22Rv1 (cell line): ENCODE data around the gene CD300A.

Experiments used
- H3K27ac ChIP-seq: fragments of 450-650 bp; 2 replicates; pipeline ENCODE4 v1.5.1; 2017
- CTCF ChIP-seq: fragments of 450-650 bp; IDR thresholded peaks from 2 replicates; pipeline ENCODE4 v1.5.1; 2017; ENCODE audit warnings: mild to moderate bottlenecking
- ZFX ChIP-seq: fragments of 450-650 bp; IDR thresholded peaks from 2 replicates; pipeline ENCODE4 v1.6.1; 2017; ENCODE audit warnings: antibody characterized with exemption, borderline replicate concordance

The CD300A gene

GRCh38 chr17:74452033-74452840 is 14.2 kb upstream of the CD300A start:
- no peak overlapping the region for H3K27ac ChIP-seq
- TF ChIP-seq CTCF = no peak
- no peak for TF ChIP-seq ZFX

- no peak overlapping the region for H3K27ac ChIP-seq
These were observed 13.4 kb upstream of the CD300A start for GRCh38 chr17:74452841-74453661.

GRCh38 chr17:74453665-74454196 is 12.7 kb upstream of the CD300A start:
- TF ChIP-seq ZFX (no peak), CTCF (no peak)
- H3K27ac ChIP-seq = no peak overlapping the region

More at GRCh38 chr17:74452841-74453661, 13.4 kb upstream of the CD300A start:
- TF ChIP-seq CTCF (no peak), ZFX (no peak)

- no peak overlapping the region for H3K27ac ChIP-seq
- no peak for TF ChIP-seq CTCF
These were observed 12.0 kb upstream of the CD300A start for GRCh38 chr17:74454197-74455024.

- no peak overlapping the region for H3K27ac ChIP-seq
These were observed 11.3 kb upstream of the CD300A start for GRCh38 chr17:74455025-74455545.

GRCh38 chr17:74455821-74456220 is 10.6 kb upstream of the CD300A start:
- no peak for TF ChIP-seq ZFX
- TF ChIP-seq CTCF = no peak
- no peak overlapping the region for H3K27ac ChIP-seq

More at GRCh38 chr17:74455025-74455545, 11.3 kb upstream of the CD300A start:
- TF ChIP-seq CTCF (no peak), ZFX (no peak)
